GM03348 (cell line): Measurements from ENCODE around the gene TTC34.

Experiments used
- DNase-seq: peaks from one replicate; pipeline ENCODE4 v3.0.0; 2012; ENCODE audit warnings: low spot score

The TTC34 gene

DNA sequence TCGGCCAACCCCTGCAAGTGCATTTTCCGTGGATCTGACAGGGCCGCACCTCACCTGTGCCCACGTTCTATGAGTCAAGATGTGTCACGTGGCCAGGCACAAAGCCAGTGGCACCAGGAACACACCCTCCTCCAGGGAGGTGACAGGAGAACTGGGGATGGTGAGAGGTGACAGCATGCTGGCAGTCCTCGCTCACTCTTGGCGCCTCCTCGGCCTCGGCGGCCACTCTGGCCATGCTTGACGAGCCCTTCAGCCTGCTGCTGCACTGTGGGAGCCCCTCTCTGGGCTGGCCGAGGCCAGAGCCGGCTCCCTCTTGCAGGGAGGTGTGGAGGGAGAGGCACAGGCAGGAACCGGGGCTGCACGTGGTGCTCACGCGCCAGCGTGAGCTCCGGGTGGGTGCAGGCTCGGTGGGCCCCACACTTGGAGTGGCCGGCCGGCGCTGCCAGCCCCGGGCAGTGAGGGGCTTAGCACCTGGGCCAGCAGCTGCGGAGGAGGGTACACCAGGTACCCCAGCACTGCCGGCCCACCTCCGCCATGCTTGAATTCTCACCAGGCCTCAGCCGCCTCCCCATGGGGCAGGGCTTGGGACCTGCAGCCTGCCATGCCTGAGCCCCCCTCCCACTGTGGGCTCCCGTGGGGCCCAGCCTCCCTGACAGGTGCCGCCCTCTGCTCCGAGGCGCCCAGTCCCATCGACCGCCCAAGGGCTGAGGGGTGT lies 11.6 kb upstream of the TTC34 start:
- DNase-seq = no peak

- no peak for DNase-seq
Measured at GRCh38 chr1:2812136-2812535, 10.6 kb upstream of the TTC34 start.

DNA sequence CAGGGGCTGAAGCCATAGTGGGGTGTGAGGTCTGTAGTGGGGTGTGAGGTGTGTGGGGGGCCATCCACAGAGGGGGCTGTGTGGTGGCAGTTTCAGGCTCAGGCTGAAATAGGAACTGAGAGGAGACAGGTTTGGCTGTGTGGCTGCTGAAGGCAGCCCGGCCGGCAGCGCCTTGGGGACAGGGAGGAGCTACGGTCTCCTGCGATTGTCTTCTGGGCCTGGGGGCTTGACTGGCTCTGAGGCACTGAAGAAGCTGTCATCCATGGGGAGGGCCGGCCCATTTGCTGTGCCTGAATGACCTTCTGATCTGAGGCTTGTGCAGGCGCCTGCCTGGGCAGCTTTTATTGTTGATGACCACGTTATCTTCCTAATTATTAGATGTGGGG lies 10.0 kb upstream of the TTC34 start:
- no peak for DNase-seq

DNA sequence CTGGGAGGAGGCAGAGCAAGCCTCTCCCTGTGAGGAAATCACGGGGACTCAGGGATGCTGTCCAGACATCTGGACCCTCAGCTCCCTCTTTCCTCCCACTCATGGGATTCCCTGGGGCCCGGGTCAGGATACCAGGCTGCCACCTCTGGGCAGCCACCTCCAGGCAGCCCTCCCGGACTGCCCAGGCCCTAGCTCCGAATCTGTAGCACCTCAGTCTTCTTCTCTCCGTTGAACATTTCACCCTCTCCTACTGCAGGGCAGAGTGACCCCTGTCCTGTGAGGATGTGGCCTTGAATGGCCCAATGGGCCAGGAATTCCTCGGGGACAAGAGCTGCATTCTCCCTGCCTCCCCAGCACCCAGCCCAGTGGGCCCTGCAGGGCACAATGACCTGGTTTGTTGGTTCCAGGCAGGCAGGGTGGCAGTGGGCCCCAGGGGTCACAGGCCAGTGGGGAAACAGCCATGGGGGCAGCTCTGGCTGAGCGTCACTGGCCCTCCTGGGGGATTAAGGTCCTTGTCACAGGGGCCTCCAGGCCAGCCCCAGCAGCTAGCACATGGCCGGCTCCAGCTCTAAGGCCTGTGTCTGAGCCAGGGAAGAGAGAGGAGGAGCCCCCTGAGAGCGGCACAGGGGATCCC lies 9.5 kb upstream of the TTC34 start:
- DNase-seq = no peak

DNA sequence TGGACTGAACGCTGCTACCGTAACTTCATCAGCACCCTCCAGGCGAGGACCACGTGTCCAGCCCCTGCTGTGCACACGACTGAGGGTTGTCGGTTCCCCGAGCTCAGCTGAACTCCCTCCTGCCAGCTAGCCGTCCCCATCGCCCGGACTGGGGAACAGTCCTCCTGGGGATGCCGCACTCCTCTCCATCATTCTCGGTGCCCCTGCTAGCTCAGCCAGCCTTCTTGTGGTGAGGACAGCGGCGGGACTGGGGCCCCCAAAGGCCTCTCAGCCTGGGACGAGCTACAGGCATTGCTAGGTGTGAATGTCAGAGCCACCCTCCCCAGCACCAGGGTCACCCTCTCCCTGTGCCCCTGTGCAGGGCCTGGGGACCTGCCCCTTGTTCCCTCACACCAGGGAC lies 8.8 kb upstream of the TTC34 start:
- no peak for DNase-seq

GRCh38 chr1:2809656-2810055 lies 8.2 kb upstream of the TTC34 start:
- no peak for DNase-seq

- DNase-seq = no peak
Measured at GRCh38 chr1:2808831-2809605, 7.5 kb upstream of the TTC34 start.

DNA sequence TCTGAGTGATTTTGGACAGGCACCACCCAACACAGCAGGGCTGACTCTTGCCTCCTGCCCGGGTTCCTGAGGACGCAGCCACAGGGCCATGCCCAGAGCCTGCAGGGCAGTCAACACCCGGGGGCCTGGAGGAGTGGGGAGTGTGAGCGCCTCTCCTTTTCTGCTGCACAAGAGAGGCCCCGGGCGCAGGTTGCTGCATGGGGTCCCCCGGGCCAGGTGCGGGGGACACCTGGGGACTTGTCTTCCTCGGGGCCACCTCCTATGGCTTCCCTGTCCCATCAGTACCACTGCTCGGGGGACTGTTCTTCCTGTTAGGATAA lies 6.9 kb upstream of the TTC34 start:
- DNase-seq = no peak

GRCh38 chr1:2807678-2808385 lies 6.3 kb upstream of the TTC34 start:
- no peak for DNase-seq

DNA sequence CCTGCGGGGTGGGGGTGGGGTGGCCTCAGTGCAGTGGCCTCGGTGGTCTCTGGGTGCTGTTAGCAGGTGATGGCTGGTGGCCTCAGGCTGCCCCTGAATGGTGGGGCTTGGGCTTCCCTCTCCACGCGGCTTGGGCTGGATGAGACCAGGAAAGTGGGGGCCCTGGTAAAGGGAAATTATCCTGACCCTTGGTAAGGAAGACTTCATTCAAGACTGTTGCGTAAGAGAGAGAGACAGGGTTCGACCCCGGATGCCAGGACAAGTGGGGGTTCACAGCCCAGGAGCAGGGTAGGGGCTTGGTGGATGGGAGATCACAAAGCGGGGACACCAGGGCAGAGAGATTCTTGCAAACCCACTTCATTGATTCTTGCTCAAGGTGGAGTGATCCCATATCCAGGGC lies 5.5 kb upstream of the TTC34 start:
- DNase-seq = no peak

GRCh38 chr1:2806591-2806990 lies 5.1 kb upstream of the TTC34 start:
- no peak for DNase-seq

GRCh38 chr1:2805801-2806430 lies 4.4 kb upstream of the TTC34 start:
- DNase-seq = no peak

GRCh38 chr1:2804628-2805351 lies 3.3 kb upstream of the TTC34 start:
- no peak for DNase-seq

- DNase-seq = no peak
Measured at GRCh38 chr1:2803931-2804627, 2.6 kb upstream of the TTC34 start.

DNA sequence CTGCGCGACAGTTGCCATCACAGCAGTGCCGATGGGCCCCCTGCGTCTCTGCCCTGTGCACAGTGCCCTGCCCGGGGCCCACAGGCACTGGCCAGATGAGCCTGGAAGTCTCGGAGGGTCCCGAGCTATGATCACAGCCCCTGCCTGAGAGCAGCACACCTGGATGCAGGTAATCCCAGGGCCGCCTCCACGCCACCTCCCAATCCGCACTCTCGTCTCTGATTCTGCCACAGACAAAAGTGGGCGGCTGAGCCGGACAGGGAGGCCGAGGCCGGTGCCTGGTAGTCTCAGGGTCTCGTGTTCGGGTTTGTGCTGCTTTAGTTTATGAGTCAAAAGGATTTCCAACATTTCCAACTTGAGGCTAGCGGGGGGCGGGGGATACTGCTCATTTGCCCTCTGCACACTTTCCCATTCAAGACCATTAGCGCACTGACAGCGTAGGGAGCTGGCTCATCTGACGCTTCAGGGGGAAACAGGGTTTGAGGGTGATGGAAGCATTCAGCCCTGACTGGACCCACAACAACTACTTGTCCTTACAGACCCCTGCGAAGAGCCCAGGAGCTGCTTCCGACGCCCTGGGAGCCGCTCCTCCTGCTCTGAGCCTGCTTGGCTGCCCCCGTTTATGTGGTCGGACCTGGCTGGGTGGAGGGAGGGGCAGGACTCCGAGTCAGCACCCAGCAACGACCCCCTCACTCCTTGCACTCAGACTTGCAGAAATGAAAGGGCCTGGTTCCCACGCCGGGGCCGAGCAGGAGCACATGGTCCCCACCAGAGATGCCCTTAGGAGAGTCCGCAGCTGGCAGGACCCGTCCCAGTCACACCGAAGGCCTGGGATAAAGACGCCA lies 1.8 kb upstream of the TTC34 start:
- no peak for DNase-seq

- no peak for DNase-seq
Measured at GRCh38 chr1:2802421-2802961, 998 bp upstream of the TTC34 start.

- DNase-seq = no peak
Measured at GRCh38 chr1:2801046-2801445, 447 bp downstream of the TTC34 start.

GRCh38 chr1:2800664-2801045 lies 838 bp downstream of the TTC34 start:
- DNase-seq = no peak

GRCh38 chr1:2799811-2800663 lies 1.5 kb downstream of the TTC34 start:
- no peak for DNase-seq
